A673 (cell line): Measurements from ENCODE around the gene CDKAL1. TPM values are rescaled to one million over a fixed set of nuclear protein-coding genes. Genes with fewer than 3 reads are reported as not detected.

Experiments used
- BruUV-seq: library from RNA; stranded (reverse); fragments of 400-500 nt; replicated peaks from 2 replicates; lab custom pipeline; 2021; lab: Mats Ljungman, UMichigan
- CTCF ChIA-PET: fragments of 300-600 bp; sonication (Branson Sonifier 250); formaldehyde crosslinking; loops from one replicate; lab custom pipeline; 2022; ENCODE audit warnings: antibody characterized with exemption; lab: Charles Lee
- POLR2A ChIA-PET: fragments of 300-600 bp; sonication (Branson Sonifier 250); formaldehyde crosslinking; loops from one replicate; lab custom pipeline; 2022; ENCODE audit warnings: antibody characterized with exemption; ENCODE audit not compliant: low non-redundant PET; lab: Charles Lee
- DNase-seq: peaks from one replicate; pipeline ENCODE4 v3.0.0-alpha.2; 2015; ENCODE audit warnings: low spot score
- H3K27ac ChIP-seq: fragments of 200-600 bp; sonication (generic); 2 replicates; pipeline ENCODE4 v1.5.1; 2016; ENCODE audit warnings: mixed run types, low read depth, mild to moderate bottlenecking, mixed read lengths, antibody characterized with exemption, low read length; ENCODE audit not compliant: poor library complexity, severe bottlenecking
- H3K27me3 ChIP-seq: fragments of 200-600 bp; sonication (generic); replicated peaks from 2 replicates; pipeline ENCODE4 v1.6.1; 2017; ENCODE audit warnings: mixed run types, low read depth, mild to moderate bottlenecking, mixed read lengths, antibody characterized with exemption, low read length; ENCODE audit not compliant: insufficient read depth, poor library complexity
- H3K36me3 ChIP-seq: fragments of 200-600 bp; sonication (generic); 2 replicates; pipeline ENCODE4 v1.6.1; 2016; ENCODE audit warnings: mixed run types, mild to moderate bottlenecking, mixed read lengths, antibody characterized with exemption, low read length; ENCODE audit not compliant: insufficient read depth, poor library complexity, severe bottlenecking
- H3K4me1 ChIP-seq: fragments of 200-600 bp; sonication (generic); 2 replicates; pipeline ENCODE4 v1.6.1; 2017; ENCODE audit warnings: mixed run types, mild to moderate bottlenecking, mixed read lengths, antibody characterized with exemption, low read length; ENCODE audit not compliant: insufficient read depth, poor library complexity, severe bottlenecking
- H3K4me3 ChIP-seq: fragments of 200-600 bp; sonication (generic); 2 replicates; pipeline ENCODE4 v1.5.1; 2016; ENCODE audit warnings: low read depth, mixed run types, mild to moderate bottlenecking, mixed read lengths, low read length; ENCODE audit not compliant: poor library complexity, severe bottlenecking
- H3K9me3 ChIP-seq: fragments of 200-600 bp; sonication (generic); 2 replicates; pipeline ENCODE4 v1.6.1; 2016; ENCODE audit warnings: mixed run types, low read depth, mild to moderate bottlenecking, mixed read lengths, antibody characterized with exemption, low read length; ENCODE audit not compliant: poor library complexity, severe bottlenecking
- CTCF ChIP-seq: fragments of 300-800, 200-600 bp; sonication (generic); conservative IDR thresholded peaks from 2 replicates; pipeline ENCODE4 v1.5.1; 2017; ENCODE audit warnings: low read depth, mild to moderate bottlenecking, antibody characterized with exemption, low read length, moderate library complexity, mixed read lengths
- EZH2 ChIP-seq: fragments of 200-600 bp; sonication (generic); IDR thresholded peaks from 2 replicates; pipeline ENCODE4 v1.6.1; 2017; ENCODE audit warnings: borderline replicate concordance, low read depth, mild to moderate bottlenecking, mixed read lengths, antibody characterized with exemption, low read length; ENCODE audit not compliant: poor library complexity, severe bottlenecking
- intact Hi-C: fragments of 100-400 bp; cut with micrococcal nuclease; formaldehyde crosslinking; loops from one replicate; pipeline ENCODE4 v1.10.0; 2022; ENCODE audit not compliant: unreplicated experiment
- total RNA-seq: library from RNA; stranded (reverse); gene quantifications from 2 replicates; pipeline ENCODE4 v1.2.3, GENCODE V29; 2021

Gene CDKAL1
- total RNA-seq, 1 experiment from 2014 or later, result 35.5 TPM

DNA sequence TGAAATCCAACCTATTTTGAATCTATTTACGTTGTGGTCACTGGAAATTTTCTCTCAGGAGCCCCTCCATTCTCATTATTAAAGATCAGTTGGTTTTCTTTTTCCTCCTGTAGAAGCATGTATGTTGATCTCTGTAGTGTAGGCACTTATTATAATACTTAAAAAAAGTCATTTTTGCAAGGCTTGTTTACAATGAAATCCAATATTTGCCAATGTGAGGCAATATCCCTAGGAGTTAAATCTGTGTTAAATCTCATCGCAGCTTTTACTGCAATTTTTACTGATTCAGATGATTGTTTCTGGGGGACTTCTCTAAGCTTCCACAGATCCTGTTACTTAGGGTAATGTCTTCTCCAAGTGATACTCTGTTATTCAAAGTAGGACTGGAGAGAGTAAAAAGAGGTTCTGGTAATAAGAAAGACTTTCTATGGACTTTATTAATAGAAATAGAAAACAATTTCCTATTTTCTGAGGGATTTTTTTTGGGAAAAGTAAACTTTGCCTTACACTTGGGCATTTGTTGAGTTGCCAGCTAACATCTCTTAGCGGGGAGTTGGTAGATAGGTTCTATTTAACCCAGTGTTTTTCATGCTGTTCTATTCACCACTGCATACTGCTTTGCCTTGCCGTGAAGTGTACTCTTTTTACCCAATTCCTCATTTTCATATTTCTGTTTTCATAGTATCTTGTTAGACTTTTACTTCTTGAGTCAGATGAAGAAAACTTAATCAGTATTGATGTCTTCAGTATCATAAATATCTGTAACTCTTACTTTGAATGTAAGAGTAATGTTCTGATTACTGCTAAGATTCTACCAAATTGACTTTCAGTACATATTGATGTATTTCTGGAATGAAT is 48.6 kb downstream of the CDKAL1 start:
- BruUV-seq, result no TSS peak
- no peak overlapping the region for H3K27ac ChIP-seq
- H3K36me3 ChIP-seq, result no peaks in the 10 kb centered on the region
- ChIA-PET POLR2A (no interaction called here), CTCF (no interaction called here)
- H3K4me3 ChIP-seq, result no peak overlapping the region
- intact Hi-C loops, result no loop called here
- no peak for TF ChIP-seq EZH2
- no peak for TF ChIP-seq CTCF
- H3K4me1 ChIP-seq, result peaks cover 4% of the 10 kb centered on the region
- H3K27me3 ChIP-seq, result no peaks in the 10 kb centered on the region
- H3K9me3 ChIP-seq, result no peaks in the 10 kb centered on the region
- DNase-seq, result no peak

- ChIA-PET POLR2A (no interaction called here), CTCF (interaction anchor here (0.6 kb wide), 1 partner anchor 37 kb away, joined by 3 read pairs; no protein-coding TSS in a partner anchor)
- Histone ChIP-seq H3K27me3 (no peaks in the 10 kb centered on the region), H3K9me3 (no peaks in the 10 kb centered on the region), H3K27ac (no peak overlapping the region), H3K4me1 (peaks cover 4% of the 10 kb centered on the region), H3K36me3 (no peaks in the 10 kb centered on the region), H3K4me3 (no peak overlapping the region)
- intact Hi-C loops, result no loop called here
- TF ChIP-seq EZH2, result no peak
- no peak for TF ChIP-seq CTCF
- no TSS peak for BruUV-seq
- DNase-seq, result no peak
Observed at GRCh38 chr6:20583444-20583800, 49.2 kb downstream of the CDKAL1 start.

DNA sequence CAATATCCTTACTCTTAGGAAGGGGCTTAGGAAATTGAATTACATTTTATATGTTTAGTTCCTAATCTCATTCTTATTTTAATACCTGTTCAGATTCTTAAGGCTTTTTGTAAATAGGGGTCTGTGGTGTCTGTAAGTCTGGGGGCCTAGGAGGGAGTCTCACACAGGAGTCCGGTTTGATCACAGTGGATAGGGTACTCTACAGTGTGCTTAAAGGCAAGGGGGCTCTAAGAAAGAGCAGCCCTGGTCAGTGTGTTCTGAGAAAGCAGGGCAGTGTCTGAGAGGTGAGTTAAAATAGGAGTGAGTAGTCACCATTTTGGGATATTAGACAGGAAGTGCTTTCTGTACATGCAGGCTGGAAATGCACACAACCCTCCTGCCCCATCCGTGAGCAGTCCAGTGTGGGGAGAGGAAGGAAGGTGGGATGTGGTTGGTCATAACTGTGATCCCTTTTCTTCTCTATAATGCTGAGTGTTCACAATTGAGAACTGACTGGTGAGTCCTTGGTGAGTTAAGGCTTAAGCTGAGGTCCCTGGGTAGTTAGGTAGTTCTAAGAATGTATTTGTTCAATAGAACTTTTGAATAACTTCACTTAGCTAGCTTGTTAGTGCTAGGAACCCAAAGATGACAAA is 50.0 kb downstream of the CDKAL1 start:
- no peaks in the 10 kb centered on the region for H3K36me3 ChIP-seq
- no TSS peak for BruUV-seq
- no peak overlapping the region for H3K4me3 ChIP-seq
- H3K9me3 ChIP-seq, result no peaks in the 10 kb centered on the region
- no peaks in the 10 kb centered on the region for H3K27me3 ChIP-seq
- CTCF ChIA-PET, result interaction anchor here (0.6 kb wide), 1 partner anchor 36 kb away, joined by 3 read pairs; no protein-coding TSS in a partner anchor
- no peak for DNase-seq
- TF ChIP-seq CTCF (no peak), EZH2 (no peak)
- H3K4me1 ChIP-seq, result peaks cover 5% of the 10 kb centered on the region
- H3K27ac ChIP-seq, result no peak overlapping the region
- intact Hi-C loops, result no loop called here
- POLR2A ChIA-PET, result no interaction called here
